Bone marrow (tissue), 2 donors: ENCODE measurements around the gene CBX7.

ENCODE experiments used
- DNase-seq, 2 donors: peaks; one replicate each; lab custom pipeline; 2025; lab: John Stamatoyannopoulos, UW

CBX7 gene

DNA sequence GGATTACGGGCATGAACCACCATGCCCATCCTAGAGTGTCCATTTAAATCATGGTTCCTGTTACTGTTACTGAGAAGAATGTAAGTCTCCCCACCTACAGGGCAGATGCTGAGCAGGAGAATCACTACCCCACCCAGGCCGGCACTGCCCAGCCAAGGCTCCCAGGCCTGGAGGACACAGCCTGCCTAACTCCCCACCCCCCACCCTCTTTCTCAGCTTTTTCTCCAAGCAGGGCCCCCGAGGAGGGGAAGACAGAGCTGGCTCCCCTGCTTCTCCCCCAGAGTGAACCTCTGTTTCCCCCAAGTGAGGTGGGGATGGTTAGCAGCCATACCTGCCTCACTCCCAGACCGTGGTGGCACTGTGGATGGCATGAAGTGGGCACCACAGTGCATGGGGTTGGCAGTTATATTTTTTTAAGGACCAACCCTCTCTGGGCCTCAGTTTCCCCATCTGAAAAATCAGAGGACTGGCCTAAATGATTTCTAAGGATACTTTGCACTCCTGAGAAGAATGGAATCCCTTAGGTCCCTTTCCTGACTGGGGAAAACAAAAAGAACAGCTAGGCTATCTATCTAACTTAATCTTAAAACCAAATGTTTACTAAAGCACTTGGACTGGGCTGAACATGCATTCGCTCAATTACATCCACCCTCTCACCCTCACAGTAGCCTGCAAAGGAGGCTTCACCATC is 5.0 kb downstream of the CBX7 start:
- DNase-seq, result no peak

DNA sequence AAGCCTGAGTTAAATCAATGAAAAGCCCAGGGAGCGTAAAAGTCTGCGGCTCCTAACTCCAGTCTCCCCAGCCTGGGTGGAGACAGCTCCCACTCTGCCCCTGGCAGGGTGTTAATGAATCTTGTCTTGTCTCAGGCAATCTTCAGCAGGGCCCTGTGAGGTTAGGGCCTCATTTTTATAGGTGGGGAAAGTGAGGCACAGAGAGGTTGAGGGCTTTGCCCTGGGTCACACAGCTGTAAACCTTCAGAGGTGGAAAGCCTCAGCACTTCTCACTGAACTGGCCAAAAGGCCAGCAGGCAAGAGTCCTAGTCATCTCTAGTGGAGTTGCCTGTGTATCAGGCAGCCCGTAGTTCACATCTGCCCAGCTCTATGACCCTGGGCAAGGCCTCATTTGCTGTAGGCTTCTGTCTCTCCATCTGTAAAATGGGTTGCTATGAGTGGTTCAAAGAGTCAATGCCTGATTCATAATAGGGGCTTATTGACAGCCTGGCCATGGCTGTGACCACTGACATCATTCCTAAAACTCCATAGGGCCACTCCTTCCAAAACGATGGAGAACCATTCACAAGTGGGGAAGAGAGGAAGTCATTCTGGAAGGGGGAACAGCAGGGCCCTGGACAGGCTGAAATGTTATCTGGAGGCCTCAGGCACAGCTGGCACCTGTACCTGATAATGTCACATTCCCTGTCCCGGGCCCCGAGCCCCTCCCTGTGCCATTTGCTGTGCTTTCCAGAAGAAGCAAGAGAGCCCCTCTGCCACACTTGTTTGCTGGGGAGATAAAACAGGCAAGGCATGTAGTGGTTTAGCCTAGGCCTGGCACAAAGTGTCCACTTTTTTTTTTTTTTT is 6.0 kb downstream of the CBX7 start:
- DNase-seq, result no peak

GRCh38 chr22:39144101-39144767 is 8.2 kb downstream of the CBX7 start:
- peak; percentile 22 to 84 for DNase-seq

- DNase-seq, result no peak
These were observed 10.3 kb downstream of the CBX7 start for GRCh38 chr22:39142088-39142680.

- no peak for DNase-seq
These were observed 12.5 kb downstream of the CBX7 start for GRCh38 chr22:39139933-39140332.

- no peak for DNase-seq
These were observed 14.0 kb downstream of the CBX7 start for GRCh38 chr22:39138357-39138997.

DNA sequence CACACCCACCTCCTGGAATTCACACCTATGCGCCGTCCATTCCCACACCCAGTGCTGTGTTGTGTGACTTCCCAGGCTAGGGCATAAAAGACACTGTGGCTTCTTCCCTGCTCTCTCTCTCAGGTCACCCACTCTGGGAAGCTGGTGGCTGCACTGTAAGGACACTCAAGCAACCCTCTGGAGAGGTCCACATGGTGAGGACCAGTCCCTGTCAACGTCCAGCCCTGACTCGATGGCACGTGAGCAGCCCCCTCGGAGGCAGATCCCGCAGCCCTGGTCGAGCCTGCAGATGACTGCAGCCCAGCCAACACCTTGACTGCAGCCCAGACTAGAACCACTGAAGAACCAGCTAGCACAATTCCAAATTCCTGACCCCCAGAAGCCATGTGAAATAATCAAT is 16.2 kb downstream of the CBX7 start:
- DNase-seq, result no peak

DNA sequence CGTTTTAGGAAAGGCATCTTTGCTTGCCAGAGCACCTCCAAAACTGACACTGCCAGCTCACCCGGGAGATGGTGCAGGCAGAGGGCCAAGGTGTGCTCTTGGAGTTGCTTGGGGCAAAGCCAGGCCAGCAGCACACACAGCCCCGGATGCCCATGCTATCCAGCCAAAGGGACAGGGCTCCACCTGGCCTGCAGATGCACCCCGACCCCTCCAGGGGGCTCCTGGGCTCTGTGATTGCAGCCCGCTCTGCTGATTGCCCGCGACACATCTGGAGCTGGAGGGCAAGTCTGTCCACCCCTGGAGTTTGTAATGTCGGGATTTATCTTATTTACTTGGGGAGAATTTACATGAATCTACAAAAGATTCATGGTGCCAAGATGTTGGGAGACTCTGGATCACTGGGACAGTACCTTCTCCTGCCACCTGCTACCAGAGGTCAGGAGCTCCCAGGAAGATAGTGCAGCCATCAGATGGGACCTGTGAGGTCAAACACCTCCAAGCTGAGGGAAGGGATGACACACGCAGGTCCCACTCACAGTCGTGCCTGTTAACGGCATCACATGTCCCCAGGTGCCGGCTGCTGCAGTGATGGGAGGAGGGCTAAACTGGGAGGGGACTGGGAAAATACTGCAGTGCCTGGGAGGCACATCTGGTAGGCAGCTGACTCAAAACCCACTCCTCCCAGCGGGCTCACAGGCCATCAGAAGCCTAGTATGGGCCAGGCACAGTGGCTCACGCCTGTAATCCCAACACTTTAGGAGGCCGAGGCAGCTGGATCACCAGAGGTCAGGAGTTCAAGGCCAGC is 17.2 kb downstream of the CBX7 start:
- no peak for DNase-seq

DNA sequence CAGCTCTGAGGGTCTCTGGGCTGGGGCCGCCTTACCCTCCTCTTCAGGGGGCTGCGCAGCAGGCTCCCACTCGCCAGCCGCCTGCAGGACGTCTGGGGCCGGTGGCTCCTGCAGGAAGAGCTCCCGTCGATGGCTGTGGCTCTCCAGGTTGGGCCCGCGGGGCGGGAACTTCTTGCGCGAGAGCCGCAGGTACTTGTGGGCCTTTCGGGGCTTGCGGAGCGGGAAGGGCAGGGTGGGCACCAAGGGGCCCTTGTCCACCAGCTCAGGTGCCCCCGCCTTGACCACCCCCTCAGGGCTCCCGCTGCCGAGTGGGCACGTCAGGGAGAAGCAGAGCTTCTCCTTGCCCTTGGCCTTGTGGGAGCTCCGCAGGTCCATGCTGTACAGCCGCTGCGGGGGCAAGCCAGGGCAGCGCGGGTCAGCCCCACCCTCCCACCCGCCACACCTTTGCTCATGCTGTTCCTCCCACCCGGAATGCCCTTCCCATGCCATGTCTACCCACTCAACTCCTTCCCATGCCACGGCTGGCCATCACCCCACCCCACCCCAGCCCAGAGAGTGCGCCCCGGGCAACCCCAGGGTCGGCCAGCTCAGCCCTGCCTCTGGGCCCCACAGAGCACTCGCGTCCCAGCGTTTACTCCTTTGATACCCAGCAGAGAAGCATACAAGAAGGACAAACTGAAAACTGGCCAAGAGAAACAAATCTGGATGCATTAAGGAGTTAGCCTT is 18.0 kb downstream of the CBX7 start:
- no peak for DNase-seq

DNA sequence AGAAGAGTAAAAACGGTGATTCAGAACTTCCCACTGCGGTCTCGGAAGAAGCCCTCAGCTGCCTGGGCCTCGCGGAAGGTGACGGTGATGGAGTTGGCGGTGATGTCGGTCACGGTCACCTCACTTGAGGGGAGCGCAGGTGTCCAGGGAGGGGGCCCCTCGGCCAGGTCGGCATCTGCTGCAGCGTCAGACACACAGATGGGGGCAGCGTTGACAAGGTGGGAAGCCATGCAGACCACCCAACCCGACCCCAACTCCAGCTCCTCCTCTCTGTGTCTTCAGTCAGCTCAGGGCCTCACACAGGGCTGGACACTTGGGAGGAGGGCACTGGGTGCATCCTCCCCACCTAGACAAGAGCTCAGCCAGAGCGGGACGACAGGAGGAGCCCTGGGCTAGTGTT is 18.6 kb downstream of the CBX7 start:
- no peak for DNase-seq

DNA sequence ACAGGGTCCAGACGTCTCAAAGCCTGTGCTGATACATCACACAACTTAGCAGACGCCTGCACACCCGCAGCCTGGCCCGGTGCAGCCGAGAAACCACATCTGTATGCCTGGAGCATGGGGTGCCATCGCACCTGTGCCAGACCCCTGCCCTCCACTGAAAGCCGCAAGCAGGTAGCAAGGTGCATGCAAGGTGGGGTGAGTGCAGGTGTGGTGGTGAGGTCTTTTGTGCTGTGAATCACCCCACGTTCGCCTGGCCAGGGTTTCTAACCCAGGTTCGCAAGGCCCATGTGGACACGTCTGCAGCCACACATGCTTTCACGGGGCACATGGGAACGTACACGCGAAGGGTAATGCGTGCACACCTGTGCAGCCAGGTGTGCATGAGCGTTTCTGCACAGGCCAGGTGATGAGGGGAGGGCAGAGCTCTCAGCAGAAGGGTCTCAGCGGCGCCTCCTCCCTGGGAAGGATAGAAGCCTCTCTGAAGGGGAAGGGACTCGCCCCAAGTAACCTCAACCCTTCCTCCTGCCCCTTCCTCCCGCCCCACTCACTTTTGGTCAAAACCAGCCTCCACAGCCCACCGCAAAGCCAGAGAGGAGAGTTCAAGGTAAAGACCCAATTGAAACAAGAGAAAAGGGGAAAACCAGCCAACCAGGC is 19.5 kb downstream of the CBX7 start:
- DNase-seq, result no peak

GRCh38 chr22:39132281-39132680 is 20.2 kb downstream of the CBX7 start:
- no peak for DNase-seq

DNA sequence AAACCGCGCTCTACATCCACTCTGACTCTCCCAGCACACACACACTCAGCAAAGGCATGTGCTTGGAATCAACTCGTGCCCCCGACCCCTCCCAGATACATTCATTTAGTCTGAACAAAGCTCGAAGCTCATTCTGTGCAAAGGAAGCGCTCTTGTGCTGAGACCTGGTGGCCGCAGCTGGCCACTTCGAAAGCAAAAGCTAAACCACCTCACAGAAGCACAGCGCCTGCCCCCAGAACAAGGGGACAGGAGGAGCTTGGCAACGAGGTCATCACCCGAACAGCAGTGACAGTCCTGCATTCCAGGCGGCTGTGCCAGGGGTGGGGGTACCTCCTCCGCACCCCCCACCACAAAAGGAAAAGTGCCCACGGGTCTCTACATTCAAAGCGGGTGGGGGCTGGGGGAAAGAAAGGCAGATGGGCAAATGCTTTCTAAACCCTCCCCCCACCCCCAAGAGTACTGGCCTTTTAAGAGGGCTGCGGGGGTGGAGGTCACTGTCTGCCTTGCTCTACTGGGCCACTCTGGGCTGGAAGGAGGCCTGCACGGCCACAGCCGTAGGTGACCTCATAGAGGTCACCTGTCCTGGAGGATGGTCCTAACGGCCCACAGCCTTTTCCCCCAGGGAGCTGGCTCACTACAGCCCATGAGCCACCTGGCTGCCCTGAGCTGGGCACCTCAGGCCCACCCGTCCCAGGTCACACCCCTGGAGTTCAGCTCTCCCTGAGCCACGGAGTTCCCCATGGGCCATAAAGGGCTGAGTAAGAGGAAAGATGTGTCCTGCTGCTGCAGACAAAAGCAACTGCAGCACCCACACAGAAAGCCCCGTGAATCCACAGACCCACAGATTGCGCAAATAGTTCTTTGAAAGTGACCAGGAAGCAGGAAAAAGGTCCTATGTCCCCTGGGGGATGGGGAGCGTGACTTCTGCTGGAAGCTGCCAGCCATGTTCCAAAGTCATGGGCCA is 21.3 kb downstream of the CBX7 start:
- DNase-seq, result no peak

DNA sequence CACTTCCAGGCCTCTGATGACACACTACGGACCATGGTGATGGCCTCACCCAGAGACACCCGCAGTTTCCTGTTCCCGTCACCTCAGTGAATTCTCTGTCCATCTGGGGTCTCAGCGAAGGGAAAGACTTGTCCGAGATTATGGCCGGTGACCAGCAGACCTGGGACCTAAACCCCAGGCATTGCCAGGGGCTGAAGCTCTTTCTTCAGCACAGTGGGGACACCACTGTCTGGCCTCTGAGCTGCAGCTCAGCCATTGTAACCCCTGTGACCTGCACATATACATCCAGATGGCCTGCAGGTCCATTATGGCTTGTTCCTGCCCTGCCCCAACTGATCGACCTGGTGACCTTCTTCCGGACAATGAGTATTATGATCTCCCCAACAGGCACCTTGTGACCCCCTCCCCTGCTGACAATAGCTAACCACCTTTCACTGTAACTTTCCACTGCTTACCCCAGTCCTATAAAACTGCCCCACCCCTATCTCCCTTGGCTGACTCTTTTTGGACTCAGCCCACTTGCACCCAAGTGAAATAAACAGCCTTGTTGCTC is 22.3 kb downstream of the CBX7 start:
- no peak for DNase-seq

GRCh38 chr22:39129746-39130145 is 22.7 kb downstream of the CBX7 start:
- no peak for DNase-seq

DNA sequence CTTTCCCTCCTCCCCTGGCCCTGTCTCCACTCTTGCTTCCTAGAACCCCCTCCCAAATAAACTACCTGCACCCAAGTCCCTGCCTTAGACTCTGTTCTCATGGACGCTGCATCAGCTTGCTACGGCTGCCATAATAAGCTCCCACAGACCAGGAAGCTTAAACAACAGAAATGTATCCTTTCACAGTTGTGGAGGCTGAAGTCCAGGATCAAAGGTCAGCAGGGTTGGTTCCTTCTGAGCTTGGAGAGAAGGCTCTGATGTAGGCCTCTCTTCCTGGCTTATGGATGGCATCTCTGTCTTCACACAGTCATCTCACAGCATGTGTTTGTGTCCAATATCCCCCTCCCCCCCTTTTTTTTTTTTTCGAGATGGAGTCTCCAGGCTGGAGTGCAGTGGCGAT is 23.4 kb downstream of the CBX7 start:
- DNase-seq, result no peak

DNA sequence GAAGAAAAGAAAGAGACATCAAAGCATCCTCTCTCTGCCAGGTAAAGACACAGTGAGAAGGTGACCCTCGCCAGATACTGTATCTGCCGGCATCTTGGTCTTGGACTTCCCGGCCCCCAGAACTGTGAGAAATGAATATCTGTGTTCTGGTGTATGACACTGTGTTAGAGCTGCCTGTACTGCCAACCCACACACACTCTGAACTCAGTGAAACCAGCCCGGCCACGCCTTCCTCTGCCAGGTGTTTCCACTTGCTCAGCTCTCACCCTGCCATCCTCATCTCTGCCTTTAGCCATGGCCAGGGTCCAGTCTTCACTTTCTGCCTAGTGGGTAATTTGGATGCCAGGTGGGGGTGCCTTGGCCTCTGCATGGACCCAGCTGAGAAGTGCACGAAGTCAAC is 24.0 kb downstream of the CBX7 start:
- DNase-seq, result no peak

DNA sequence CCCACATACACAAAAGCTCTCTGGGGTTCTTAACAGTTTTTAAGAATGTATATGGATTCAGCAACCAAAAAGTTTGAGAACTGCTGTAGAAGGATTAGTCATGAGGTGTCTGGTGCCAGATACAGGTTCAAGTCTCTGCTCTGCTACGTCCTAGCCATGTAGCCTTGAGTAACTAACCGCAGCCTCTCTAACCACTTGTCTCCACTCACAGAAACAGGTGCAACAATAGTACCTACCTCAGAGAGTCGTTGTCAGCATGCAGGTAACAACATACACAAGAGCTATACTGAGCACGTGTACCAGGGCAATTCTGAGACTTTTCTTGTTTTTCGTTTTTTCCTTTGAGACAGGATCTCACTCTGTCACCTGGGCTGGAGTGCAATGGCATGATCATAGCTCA is 26.9 kb downstream of the CBX7 start:
- DNase-seq, result no peak
